HUES48 (cell line): ENCODE results near the gene CEP83.
"Not testable (repeated sequence)": the region's sequence is repeated elsewhere in the genome, so short reads cannot be mapped to it uniquely, and the experiment has no call there.

Experiments
- H3K27ac ChIP-seq: one replicate; pipeline ENCODE4 v1.7.0; 2013; ENCODE audit warnings: low read depth, low read length, inconsistent platforms
- H3K27me3 ChIP-seq: 2 replicates; pipeline ENCODE4 v1.6.1; 2013; ENCODE audit warnings: mild to moderate bottlenecking, low read length; ENCODE audit not compliant: control insufficient read depth, insufficient read depth
- H3K36me3 ChIP-seq: 2 replicates; pipeline ENCODE4 v1.6.1; 2013; ENCODE audit warnings: low read length; ENCODE audit not compliant: control insufficient read depth, insufficient read depth
- H3K4me1 ChIP-seq: 2 replicates; pipeline ENCODE4 v1.6.1; 2013; ENCODE audit warnings: mild to moderate bottlenecking, low read length; ENCODE audit not compliant: control insufficient read depth, insufficient read depth
- H3K4me3 ChIP-seq: 2 replicates; pipeline ENCODE4 v1.5.1; 2013; ENCODE audit warnings: mild to moderate bottlenecking, low read depth, low read length
- H3K9ac ChIP-seq: 2 replicates; pipeline ENCODE4 v1.6.1; 2013; ENCODE audit warnings: mild to moderate bottlenecking, low read depth, low read length, moderate library complexity
- H3K9me3 ChIP-seq: 2 replicates; pipeline ENCODE4 v1.6.1; 2013; ENCODE audit warnings: low read length; ENCODE audit not compliant: control insufficient read depth, insufficient read depth

Gene CEP83

DNA sequence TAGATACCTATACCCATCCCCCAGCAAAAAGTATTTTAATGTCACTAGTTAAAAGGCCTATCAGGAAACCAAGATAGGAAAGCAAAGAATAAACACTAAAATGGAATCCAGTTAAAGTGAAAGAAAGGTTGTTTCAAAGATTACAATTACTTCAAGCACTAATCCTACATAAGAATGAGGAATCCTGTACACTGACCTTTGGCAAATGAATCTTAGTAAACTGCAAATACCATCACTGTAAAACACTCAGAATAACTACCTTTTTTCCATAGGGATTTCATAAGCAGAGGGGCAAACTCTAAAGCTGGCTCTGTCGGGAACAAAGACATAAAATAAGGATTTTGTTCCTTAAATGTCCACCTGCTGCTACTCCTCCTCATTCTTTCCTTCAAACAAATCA, 25.9 kb downstream of the CEP83 start:
- no peak overlapping the region for H3K4me3 ChIP-seq
- H3K9ac ChIP-seq = no peak overlapping the region
- peaks cover 40% of the 10 kb centered on the region for H3K4me1 ChIP-seq
- no peak overlapping the region for H3K27ac ChIP-seq
- H3K36me3 ChIP-seq = no peaks in the 10 kb centered on the region
- no peaks in the 10 kb centered on the region for H3K27me3 ChIP-seq
- no peaks in the 10 kb centered on the region for H3K9me3 ChIP-seq

DNA sequence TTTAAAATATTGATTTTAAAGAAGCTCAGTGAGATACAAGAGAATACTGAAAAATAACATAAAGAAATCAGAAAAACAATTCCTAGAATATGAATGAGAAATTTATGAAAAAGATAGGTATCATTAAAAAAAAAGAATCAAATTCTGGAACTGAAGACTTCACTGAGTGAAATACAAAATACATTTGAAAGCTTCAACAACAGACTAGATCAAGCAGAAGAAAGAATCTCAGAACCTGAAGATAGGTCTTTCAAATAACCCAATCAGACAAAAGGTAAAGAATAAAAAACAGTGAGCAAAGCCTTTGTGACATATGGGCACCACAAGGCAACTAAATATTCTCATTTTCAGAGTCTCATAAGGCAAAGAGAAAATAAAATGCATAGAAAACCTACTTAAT, 29.4 kb downstream of the CEP83 start:
- Histone ChIP-seq H3K4me1 (peaks cover 55% of the 10 kb centered on the region), H3K27ac (no peak overlapping the region)

DNA sequence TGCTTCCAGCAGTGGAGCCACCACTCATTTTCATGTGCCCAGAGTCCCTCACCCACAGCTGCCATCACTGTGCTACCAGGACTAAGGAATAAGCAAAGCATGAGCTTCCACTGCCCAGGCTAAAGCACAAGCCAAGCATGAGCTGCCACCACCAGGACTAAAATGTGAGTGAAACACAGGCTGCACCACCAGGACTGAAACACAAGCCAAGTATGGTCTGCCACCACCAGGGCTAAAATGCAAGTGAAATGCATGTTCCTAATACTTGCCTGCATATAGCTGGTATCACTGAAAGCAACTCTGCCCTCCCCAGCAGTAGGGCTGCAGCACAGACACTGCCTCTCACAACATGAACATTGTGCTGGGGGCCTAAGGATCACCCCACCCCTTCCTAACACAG, 30.0 kb downstream of the CEP83 start:
- H3K27ac ChIP-seq = peak overlapping the region; percentile 5
- peaks cover 6% of the 10 kb centered on the region for H3K9me3 ChIP-seq
- peaks cover 52% of the 10 kb centered on the region for H3K4me1 ChIP-seq
- H3K36me3 ChIP-seq = no peaks in the 10 kb centered on the region
- H3K27me3 ChIP-seq = no peaks in the 10 kb centered on the region
- no peak overlapping the region for H3K9ac ChIP-seq
- no peak overlapping the region for H3K4me3 ChIP-seq

More for the DNA sequence above, 29.4 kb downstream of the CEP83 start:
- Histone ChIP-seq H3K9me3 (peaks cover 3% of the 10 kb centered on the region; the same call in 1 of the 2 replicates), H3K9ac (no peak overlapping the region), H3K36me3 (no peaks in the 10 kb centered on the region), H3K27me3 (no peaks in the 10 kb centered on the region), H3K4me3 (no peak overlapping the region)

DNA sequence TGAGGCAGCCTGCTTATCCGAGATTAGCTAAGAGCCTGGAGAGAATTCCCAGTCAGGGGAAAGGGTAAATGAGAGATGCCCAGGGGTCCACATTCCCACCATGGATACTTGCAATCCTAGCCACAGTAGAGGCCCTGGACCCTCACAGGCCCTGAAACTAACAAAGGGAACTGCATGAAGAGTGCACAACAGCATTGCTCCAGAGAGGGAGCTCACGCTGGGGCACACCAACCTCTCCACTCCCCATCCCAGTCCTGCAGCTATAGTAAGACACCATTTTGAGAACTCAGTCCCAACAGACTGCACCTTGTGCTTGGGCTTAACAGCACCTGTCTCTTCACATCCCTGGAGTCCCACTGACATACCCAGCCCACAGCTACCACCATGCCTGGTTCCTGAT, 30.5 kb downstream of the CEP83 start:
- peaks cover 51% of the 10 kb centered on the region for H3K4me1 ChIP-seq
- H3K27ac ChIP-seq = peak overlapping the region; percentile 5
- H3K9me3 ChIP-seq = peaks cover 10% of the 10 kb centered on the region

DNA sequence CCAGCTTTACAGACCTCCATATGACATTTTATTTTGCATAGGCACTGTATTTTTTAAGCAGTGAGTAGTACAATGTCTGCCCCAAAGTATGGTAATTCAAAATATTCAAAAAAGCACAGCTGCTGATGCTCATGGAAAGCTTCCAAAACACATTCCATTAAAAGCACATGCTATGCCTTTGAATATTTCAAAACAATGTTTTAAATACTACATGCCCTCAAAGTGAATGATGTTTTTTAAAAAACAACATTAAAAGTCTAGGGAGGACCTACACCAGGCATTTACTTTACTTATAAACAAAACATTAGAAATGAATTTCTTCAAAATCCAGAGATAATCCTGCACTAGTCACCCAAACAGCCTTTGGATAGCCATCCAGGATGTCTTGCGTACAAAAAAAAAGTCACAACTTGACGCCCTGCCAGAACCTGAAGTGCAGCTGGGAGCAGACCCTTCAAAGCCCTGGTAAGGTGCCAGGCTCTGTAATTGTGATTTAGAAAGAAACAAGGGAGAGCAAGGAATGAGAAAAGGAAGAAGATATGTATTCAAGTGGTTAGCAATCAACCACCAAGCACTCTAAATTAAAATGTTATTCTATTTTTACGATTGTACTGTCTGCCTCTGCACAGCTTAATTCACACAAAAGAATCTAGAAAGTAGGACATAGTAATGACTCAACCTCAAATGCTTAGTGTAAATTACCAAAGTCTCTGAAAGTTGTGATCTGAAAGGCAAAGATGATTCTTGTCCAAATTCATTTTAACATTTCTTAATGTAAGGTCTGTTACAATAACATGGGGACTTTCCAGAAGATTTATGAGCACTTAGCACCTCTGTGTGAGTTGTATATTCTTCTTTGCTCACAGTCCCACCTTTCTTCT, 31.9 kb downstream of the CEP83 start:
- Histone ChIP-seq H3K36me3 (no peaks in the 10 kb centered on the region; the same call in 1 of the 2 replicates), H3K4me3 (no peak overlapping the region), H3K27me3 (no peaks in the 10 kb centered on the region), H3K9me3 (peaks cover 24% of the 10 kb centered on the region), H3K4me1 (peaks cover 39% of the 10 kb centered on the region), H3K9ac (no peak overlapping the region), H3K27ac (peak overlapping the region; percentile 26)

More for the DNA sequence above, 30.5 kb downstream of the CEP83 start:
- Histone ChIP-seq H3K4me3 (no peak overlapping the region), H3K27me3 (no peaks in the 10 kb centered on the region), H3K36me3 (no peaks in the 10 kb centered on the region), H3K9ac (no peak overlapping the region)

DNA sequence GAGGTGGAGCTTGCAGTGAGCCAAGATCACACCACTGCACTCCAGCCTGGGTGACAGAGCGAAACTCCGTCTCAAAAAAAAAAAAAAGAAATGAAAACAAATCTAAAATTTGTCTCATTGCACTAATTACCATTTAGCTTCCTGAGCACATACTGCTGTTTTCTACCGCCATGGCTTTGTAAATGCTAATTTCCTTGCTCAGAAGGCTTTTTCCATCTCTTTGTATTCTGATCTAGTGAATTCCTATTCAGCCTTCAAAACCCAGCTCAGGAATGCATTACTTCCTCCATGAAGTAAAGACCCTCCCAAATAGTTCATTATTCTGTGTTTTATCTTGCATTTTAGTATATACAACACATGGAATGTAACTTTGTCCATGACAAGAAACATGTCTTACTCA, 33.6 kb downstream of the CEP83 start:
- H3K9me3 ChIP-seq = peaks cover 38% of the 10 kb centered on the region
- H3K27me3 ChIP-seq = no peaks in the 10 kb centered on the region
- H3K9ac ChIP-seq = peak overlapping the region; percentile 38; the same call in 1 of the 2 replicates
- H3K4me1 ChIP-seq = peaks cover 39% of the 10 kb centered on the region
- H3K36me3 ChIP-seq = no peaks in the 10 kb centered on the region; the same call in 1 of the 2 replicates
- H3K27ac ChIP-seq = peak overlapping the region; percentile 85
- peak overlapping the region; percentile 18; the same call in 1 of the 2 replicates for H3K4me3 ChIP-seq

DNA sequence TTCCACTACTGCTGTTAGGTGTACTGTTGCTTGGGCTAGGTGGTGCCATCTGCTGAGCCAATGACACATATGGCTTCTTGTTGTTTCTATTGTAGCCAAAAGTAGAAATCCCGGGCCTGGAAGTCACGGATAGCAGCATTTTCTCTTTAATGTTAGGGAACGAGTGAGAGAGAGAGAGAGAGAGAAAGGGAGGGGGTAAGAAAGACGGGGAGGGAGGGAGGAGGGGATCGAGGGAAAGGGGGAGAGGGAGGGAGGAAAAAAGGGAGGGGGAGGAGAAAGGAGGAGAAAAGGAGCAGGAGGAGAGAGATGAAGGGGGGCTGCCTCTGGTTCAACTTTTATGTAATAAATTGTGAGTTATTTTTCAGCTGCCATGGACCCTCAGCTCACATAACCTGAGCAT, 34.8 kb downstream of the CEP83 start:
- not testable (repeated sequence) for H3K27ac ChIP-seq, H3K9ac ChIP-seq, H3K36me3 ChIP-seq, H3K27me3 ChIP-seq
- H3K4me3 ChIP-seq = peak overlapping the region; percentile 33; the same call in 1 of the 2 replicates
- peaks cover 38% of the 10 kb centered on the region for H3K4me1 ChIP-seq
- H3K9me3 ChIP-seq = peaks cover 38% of the 10 kb centered on the region

DNA sequence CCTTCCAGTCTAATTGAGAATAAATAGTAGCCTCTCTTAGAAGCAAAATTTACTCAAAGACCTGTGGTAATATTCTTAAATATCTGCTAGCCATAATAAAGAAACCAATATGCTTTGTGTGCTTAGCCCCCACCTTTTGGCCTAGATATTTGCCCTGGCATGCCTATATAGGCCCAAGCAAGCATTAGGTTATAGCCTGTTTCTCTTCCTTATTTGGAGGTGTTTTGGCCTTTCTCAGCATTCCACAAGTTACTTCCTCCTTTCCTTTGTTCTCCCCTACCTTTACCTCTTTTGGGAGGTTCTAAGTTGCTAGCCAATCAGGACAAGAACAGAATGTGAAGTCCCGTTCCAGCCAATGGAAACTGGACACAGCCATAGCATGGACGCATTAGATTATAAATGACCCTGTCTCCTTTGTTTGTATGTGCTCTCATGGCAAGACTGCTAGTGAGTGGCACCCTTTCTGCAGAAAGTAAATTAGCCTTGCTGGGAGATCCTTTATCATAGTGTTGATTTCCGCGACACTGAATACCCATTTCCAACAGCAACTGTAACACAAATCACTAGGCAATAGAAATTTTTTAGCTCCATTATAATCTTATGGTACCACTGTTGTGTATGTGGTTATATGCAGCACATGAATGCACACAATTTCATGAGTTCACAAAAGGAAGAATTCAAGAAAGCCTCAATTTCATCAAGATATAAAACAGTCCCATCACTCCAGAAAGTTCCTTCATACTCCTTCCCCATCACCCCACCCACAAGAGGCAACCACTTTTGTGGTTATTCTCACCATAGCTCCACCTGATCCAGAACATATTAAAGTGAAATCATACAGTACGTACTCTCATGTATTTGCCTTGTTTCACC, 37.6 kb downstream of the CEP83 start:
- H3K36me3 ChIP-seq = no peaks in the 10 kb centered on the region; the same call in 1 of the 2 replicates
- peaks cover 38% of the 10 kb centered on the region for H3K9me3 ChIP-seq
- no peak overlapping the region for H3K27ac ChIP-seq
- H3K9ac ChIP-seq = no peak overlapping the region
- H3K4me1 ChIP-seq = peaks cover 10% of the 10 kb centered on the region
- no peak overlapping the region; the same call in 1 of the 2 replicates for H3K4me3 ChIP-seq
- no peaks in the 10 kb centered on the region for H3K27me3 ChIP-seq

DNA sequence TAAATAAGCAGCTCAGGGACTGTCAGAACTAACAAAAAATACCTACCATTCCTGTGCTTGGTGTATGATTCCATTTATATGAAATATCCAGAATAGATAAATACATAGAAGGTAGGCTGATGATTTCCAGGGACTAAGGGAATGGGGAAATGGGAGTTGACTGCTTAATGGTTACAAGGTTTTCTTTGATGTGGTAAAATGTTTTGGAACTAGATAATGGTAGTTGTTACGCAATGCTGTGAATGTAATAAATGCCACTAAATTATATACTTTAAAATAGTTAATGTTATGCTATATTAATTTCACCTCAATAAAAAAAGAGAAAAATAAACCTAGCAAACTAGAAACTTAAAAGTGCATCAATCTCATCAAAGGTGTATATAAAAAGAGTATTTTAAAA, 41.1 kb downstream of the CEP83 start:
- no peak overlapping the region for H3K4me3 ChIP-seq
- no peak overlapping the region for H3K9ac ChIP-seq
- no peak overlapping the region for H3K27ac ChIP-seq
- H3K4me1 ChIP-seq = peaks cover 17% of the 10 kb centered on the region
- H3K27me3 ChIP-seq = no peaks in the 10 kb centered on the region
- peaks cover 22% of the 10 kb centered on the region for H3K9me3 ChIP-seq
- H3K36me3 ChIP-seq = no peaks in the 10 kb centered on the region; the same call in 1 of the 2 replicates

DNA sequence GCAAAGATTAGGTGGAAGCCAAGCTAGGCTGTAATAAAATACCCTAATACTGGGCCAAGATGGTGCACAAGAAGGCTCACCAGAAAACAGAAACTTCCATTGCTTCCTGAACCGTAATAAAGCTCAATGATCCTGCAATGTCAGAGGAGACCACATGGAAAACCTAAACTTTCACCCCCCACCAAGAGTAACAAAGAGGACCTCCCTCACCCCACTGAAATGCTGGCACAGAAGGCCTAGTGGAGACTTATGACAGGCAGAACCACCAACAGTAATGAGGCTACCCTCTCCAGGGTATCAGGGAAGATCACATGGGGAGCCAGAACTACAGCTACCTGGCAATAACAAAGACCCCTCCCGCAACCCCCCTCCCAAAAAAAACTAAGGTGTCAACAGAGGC, 43.1 kb downstream of the CEP83 start:
- H3K9ac ChIP-seq = no peak overlapping the region
- H3K4me1 ChIP-seq = peaks cover 17% of the 10 kb centered on the region
- no peak overlapping the region for H3K27ac ChIP-seq
- H3K36me3 ChIP-seq = no peaks in the 10 kb centered on the region; the same call in 1 of the 2 replicates
- H3K4me3 ChIP-seq = no peak overlapping the region
- no peaks in the 10 kb centered on the region for H3K27me3 ChIP-seq
- peaks cover 3% of the 10 kb centered on the region for H3K9me3 ChIP-seq
